ENCODE measurements around the gene PSD4.

Gene PSD4

DNA sequence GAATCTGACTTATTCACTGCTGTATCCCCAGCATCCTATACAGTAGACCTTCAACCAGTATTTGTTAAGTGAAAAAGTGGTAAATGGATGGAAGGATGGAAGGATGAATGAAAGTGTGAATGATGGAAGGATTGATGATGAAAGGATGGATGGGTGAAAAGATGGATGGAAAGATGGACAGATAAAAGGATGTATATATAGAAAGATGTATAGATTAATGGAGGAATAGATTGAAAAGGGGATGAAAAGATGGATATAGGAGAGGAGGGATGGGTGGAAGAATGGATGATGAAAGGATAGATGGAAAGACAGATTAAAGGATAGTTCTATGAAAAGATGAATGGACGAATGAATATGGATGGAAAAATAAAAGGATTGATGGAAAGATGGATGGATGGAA is 50.0 kb downstream of the PSD4 start:
- Histone ChIP-seq H3K27me3 (ENCODE audit: insufficient read depth, poor library complexity, severe bottlenecking) (no peaks in the 10 kb centered on the region), H3K27ac (replicated peaks) (no peak overlapping the region), H3K4me3 (replicated peaks; ENCODE audit: insufficient read depth, low read length) (no peak overlapping the region)
- DNase-seq (ENCODE audit: low read depth in 1 of 2, low spot score in 1 of 2), result no peak
- TF ChIP-seq POLR2AphosphoS5 (IDR thresholded peaks at IDR 0.05; ENCODE audit: low read depth) (no peak), SPI1 (IDR thresholded peaks at IDR 0.05; ENCODE audit: borderline replicate concordance, low read depth) (no peak), GABPA (IDR thresholded peaks at IDR 0.05; ENCODE audit: low read depth) (no peak)
- TF ChIP-seq, protein P1, sequence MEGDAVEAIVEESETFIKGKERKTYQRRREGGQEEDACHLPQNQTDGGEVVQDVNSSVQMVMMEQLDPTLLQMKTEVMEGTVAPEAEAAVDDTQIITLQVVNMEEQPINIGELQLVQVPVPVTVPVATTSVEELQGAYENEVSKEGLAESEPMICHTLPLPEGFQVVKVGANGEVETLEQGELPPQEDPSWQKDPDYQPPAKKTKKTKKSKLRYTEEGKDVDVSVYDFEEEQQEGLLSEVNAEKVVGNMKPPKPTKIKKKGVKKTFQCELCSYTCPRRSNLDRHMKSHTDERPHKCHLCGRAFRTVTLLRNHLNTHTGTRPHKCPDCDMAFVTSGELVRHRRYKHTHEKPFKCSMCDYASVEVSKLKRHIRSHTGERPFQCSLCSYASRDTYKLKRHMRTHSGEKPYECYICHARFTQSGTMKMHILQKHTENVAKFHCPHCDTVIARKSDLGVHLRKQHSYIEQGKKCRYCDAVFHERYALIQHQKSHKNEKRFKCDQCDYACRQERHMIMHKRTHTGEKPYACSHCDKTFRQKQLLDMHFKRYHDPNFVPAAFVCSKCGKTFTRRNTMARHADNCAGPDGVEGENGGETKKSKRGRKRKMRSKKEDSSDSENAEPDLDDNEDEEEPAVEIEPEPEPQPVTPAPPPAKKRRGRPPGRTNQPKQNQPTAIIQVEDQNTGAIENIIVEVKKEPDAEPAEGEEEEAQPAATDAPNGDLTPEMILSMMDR (IDR thresholded peaks at IDR 0.05; ENCODE audit: insufficient read depth, low read length), result no peak
- TF ChIP-seq, protein P2, sequence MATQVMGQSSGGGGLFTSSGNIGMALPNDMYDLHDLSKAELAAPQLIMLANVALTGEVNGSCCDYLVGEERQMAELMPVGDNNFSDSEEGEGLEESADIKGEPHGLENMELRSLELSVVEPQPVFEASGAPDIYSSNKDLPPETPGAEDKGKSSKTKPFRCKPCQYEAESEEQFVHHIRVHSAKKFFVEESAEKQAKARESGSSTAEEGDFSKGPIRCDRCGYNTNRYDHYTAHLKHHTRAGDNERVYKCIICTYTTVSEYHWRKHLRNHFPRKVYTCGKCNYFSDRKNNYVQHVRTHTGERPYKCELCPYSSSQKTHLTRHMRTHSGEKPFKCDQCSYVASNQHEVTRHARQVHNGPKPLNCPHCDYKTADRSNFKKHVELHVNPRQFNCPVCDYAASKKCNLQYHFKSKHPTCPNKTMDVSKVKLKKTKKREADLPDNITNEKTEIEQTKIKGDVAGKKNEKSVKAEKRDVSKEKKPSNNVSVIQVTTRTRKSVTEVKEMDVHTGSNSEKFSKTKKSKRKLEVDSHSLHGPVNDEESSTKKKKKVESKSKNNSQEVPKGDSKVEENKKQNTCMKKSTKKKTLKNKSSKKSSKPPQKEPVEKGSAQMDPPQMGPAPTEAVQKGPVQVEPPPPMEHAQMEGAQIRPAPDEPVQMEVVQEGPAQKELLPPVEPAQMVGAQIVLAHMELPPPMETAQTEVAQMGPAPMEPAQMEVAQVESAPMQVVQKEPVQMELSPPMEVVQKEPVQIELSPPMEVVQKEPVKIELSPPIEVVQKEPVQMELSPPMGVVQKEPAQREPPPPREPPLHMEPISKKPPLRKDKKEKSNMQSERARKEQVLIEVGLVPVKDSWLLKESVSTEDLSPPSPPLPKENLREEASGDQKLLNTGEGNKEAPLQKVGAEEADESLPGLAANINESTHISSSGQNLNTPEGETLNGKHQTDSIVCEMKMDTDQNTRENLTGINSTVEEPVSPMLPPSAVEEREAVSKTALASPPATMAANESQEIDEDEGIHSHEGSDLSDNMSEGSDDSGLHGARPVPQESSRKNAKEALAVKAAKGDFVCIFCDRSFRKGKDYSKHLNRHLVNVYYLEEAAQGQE (IDR thresholded peaks at IDR 0.05; ENCODE audit: insufficient replicate concordance, low read depth), result no peak

DNA sequence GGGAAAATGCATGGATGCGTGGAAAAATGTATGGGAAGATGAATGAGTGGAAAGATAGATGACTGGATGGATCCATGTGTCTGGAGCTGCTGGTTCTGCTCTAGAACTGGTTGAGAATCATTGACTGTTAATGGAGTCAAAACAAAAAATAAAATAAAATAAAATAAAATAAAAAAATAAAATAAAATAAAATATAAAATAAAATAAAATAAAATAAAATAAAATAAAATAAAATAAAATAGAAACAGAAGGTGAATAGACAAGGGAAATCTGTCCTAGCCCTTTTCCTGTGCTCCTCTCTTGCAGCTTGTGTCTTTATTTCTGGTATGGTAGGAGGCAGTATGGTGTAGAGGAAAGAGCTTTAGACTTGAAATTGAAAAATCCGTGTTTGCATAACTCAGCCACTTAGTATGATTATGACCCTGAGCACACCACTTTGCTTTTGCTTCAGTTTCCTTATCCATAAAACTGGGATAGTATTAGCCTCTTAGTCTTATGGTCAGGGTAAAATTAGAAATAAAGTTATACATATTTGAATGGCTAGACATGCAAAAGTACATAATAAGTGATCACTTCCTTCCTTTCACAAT is 51.0 kb downstream of the PSD4 start:
- TF ChIP-seq, protein P2 (IDR thresholded peaks at IDR 0.05; ENCODE audit: insufficient replicate concordance, low read depth), result no peak
- TF ChIP-seq SPI1 (IDR thresholded peaks at IDR 0.05; ENCODE audit: borderline replicate concordance, low read depth), result no peak
- TF ChIP-seq, protein P1 (IDR thresholded peaks at IDR 0.05; ENCODE audit: insufficient read depth, low read length), result no peak
- no peak overlapping the region for H3K4me3 ChIP-seq (replicated peaks; ENCODE audit: insufficient read depth, low read length)
- H3K27ac ChIP-seq (replicated peaks), result no peak overlapping the region
- H3K27me3 ChIP-seq (ENCODE audit: insufficient read depth, poor library complexity, severe bottlenecking), result no peaks in the 10 kb centered on the region
- no peak for DNase-seq (ENCODE audit: low read depth in 1 of 2, low spot score in 1 of 2)

DNA sequence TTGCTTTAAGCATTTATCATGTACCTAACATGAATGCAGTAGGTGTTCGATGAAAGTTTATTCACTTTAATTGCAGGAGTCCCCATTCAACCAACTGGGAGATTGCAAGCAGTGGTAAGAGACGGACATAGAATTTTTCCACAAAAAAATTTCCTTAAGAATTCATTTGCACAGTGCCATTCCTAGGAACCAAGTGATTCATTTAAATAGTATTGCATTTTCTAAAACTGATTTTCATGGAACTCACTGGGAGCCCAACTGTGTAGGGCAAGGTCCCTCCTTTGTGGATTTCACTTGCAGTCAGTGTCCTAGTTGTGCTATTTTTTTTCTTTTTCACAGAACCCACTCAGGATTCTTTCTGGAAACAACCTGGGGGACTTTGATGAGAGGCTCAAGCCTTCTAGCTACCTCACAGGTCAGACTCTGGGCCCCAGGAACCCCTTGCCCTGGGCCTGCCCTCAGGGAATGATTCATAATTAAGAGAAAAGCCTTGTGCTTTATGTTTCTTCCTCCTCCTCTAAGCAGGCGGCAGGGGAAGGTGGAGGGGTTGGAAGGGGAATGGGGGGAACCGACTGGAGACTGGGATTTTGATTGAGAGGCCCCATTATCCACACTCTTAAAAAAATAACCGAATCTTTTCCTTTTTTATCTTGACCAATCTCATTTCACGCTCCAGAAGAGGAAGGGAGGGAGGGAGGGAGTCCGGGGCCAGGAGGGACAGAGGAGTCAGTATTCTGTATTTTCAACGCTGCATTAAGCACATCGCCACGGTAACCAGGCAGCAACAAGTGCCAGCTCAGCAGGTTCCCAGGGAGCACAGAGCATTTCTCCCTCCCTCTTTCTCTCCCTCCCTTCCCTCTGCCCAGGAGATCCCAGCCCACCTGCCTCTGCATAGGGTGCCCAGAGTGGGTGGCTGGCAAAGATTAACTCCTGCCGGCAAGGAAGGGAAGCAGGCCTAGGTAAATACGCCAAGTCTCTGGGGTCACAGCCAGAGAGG is 51.8 kb downstream of the PSD4 start:
- no peak for DNase-seq (ENCODE audit: low read depth in 1 of 2, low spot score in 1 of 2)
- Histone ChIP-seq H3K27me3 (ENCODE audit: insufficient read depth, poor library complexity, severe bottlenecking) (no peaks in the 10 kb centered on the region), H3K27ac (replicated peaks) (no peak overlapping the region), H3K4me3 (replicated peaks; ENCODE audit: insufficient read depth, low read length) (no peak overlapping the region)
- TF ChIP-seq SPI1 (IDR thresholded peaks at IDR 0.05; ENCODE audit: borderline replicate concordance, low read depth) (no peak), POLR2AphosphoS5 (IDR thresholded peaks at IDR 0.05; ENCODE audit: low read depth) (no peak), GABPA (IDR thresholded peaks at IDR 0.05; ENCODE audit: low read depth) (no peak)
- TF ChIP-seq, protein P1 (IDR thresholded peaks at IDR 0.05; ENCODE audit: insufficient read depth, low read length), result no peak
- TF ChIP-seq, protein P2 (IDR thresholded peaks at IDR 0.05; ENCODE audit: insufficient replicate concordance, low read depth), result no peak
